Mucosa of descending colon (tissue), 3 donors: Measurements from ENCODE around the gene PLD5. TPM values are rescaled to one million over a fixed set of nuclear protein-coding genes. Genes with fewer than 3 reads are reported as not detected.

Source experiments
- ATAC-seq: fragments of 200-7000 bp; cut with Tn5 transposase; one replicate; pipeline ENCODE4 v1.9.1; 2020; ENCODE audit warnings: mild to moderate bottlenecking, moderate library complexity
- DNase-seq, 3 donors: peaks; one replicate each; pipeline ENCODE4 v3.0.0-alpha.2; 2020
- H3K36me3 ChIP-seq: fragments of 200-600 bp; one replicate; pipeline ENCODE4 v1.8.0; 2021; ENCODE audit warnings: low read depth, mild to moderate bottlenecking
- H3K4me1 ChIP-seq: fragments of 200-600 bp; one replicate; pipeline ENCODE4 v1.8.0; 2021; ENCODE audit warnings: low read depth, mild to moderate bottlenecking
- H3K4me3 ChIP-seq: fragments of 200-600 bp; one replicate; pipeline ENCODE4 v1.8.0; 2021; ENCODE audit warnings: mild to moderate bottlenecking
- H3K9me3 ChIP-seq: fragments of 200-600 bp; one replicate; pipeline ENCODE4 v1.8.0; 2021; ENCODE audit warnings: mild to moderate bottlenecking
- intact Hi-C, 2 donors: fragments of 100-400 bp; cut with DNase I in 1 of 2; cut with micrococcal nuclease in 1 of 2; formaldehyde crosslinking; loops; one replicate each; pipeline versions ENCODE4 v1.11.0 to v1.11.1; 2022; cut with DNase I, micrococcal nuclease
- total RNA-seq, 3 donors: library from RNA; stranded (reverse); fragmentation: NEBNext Ultra II Directional in 2 of 3; extraction: Animal tissue kit (Norgen Biotek cat#: 25700) in 2 of 3; gene quantifications; one replicate each; pipeline versions ENCODE4 v1.2.1 to v1.2.4, GENCODE V29; 2021 to 2023
- TF ChIP-seq, protein P1 (sequence below): fragments of 200-600 bp; IDR thresholded peaks from one replicate; pipeline ENCODE4 v1.8.0; 2022; ENCODE audit warnings: antibody characterized with exemption, mild to moderate bottlenecking
- donor health status: DM: no; HTN: no; CAD: no; lungs with moderate emphysema.
- donor health status: DM: no; HTN: no; CAD: no.
- donor health status: DM: no; HTN: yes; CAD: no.

The PLD5 gene
- total RNA-seq, 3 donors from 2014 or later: 0.54 TPM; not detected in 2

DNA sequence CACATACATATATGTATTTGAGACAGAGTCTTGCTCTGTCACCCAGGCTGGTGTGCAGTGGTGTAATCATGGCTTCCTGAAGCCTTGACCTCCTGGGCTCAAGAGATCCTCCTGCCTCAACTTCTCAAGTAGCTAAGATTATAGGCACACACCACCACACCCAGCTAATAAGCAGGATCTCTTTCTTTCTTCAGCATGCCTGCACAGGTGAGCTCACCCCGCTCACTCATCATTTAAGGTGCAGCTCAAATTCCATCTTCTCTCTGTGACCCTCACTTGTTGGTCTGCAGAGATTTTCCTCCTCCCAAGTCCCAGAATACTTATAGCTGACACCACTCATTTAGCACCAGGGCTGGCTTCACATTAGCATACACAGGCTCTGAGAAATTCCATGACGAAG lies 316.5 kb downstream of the PLD5 start:
- intact Hi-C loops: no loop called here
- Histone ChIP-seq H3K9me3 (peaks cover 6% of the 10 kb centered on the region), H3K4me3 (no peak overlapping the region), H3K36me3 (no peaks in the 10 kb centered on the region), H3K4me1 (no peaks in the 10 kb centered on the region)
- TF ChIP-seq, protein P1, sequence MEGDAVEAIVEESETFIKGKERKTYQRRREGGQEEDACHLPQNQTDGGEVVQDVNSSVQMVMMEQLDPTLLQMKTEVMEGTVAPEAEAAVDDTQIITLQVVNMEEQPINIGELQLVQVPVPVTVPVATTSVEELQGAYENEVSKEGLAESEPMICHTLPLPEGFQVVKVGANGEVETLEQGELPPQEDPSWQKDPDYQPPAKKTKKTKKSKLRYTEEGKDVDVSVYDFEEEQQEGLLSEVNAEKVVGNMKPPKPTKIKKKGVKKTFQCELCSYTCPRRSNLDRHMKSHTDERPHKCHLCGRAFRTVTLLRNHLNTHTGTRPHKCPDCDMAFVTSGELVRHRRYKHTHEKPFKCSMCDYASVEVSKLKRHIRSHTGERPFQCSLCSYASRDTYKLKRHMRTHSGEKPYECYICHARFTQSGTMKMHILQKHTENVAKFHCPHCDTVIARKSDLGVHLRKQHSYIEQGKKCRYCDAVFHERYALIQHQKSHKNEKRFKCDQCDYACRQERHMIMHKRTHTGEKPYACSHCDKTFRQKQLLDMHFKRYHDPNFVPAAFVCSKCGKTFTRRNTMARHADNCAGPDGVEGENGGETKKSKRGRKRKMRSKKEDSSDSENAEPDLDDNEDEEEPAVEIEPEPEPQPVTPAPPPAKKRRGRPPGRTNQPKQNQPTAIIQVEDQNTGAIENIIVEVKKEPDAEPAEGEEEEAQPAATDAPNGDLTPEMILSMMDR: no peak
- no peak for ATAC-seq
- DNase-seq: no peak

DNA sequence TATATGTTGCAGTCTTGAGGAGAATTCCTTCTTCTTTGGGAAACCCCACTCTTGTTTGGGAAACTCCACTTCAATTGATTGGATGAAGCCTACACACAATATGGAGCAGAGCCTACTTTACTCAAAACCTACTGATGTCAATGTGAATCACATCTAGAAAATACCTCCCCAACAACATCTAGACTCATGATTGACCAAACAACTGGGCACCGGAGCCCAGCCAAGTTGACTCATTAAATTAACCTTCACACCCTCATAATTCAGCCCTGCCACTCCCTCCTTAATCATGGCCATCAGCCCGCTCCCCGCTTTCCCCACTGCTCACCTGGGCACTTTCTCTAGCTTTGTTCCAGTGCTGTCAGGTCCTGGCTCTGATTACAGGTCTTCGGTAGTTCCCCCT lies 317.5 kb downstream of the PLD5 start:
- ATAC-seq: no peak

DNA sequence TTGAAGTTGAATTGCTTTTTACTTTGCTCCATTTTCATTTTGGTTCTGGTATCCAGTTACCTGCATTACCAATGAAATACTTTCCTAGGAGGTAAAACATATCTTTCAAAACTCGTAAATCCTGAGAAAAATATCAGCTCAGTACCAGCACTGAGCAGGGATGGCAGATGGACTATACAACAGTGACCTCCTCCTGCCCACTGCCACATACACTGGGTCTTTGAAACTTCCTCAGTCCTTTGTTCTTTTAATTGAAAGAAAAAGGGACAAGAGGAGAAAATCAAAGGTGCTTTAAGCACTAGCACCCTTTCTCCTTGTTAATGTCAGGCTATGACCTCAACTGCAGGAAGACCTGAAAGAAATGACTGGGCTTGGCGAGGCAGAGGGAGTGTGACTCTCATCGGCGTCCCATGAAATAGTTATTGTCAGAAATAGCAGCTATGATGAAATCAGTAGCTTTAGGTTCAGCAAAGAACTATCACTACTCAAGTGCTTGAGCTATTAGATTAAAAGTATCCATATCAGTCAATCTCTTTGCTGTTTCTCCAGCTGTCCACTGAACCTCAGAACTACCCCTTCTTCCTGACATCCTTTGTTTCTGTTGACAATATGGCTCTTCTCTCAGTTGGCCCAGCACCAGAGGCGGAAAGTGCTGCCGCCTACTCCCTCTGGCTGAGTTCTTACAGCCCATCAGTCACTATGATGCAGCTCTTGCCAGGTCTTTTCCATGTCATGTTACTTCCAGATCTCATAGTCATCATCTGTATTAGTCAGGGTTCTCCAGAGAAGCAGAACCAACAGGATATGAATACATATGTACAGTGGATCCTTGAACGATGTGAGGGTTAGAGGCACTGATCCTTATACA lies 318.6 kb downstream of the PLD5 start:
- intact Hi-C loops: no loop called here

More for the DNA sequence above, 317.5 kb downstream of the PLD5 start:
- no peaks in the 10 kb centered on the region for H3K4me1 ChIP-seq
- H3K4me3 ChIP-seq: no peak overlapping the region
- TF ChIP-seq, protein P1: no peak
- DNase-seq: no peak
- intact Hi-C loops: no loop called here
- H3K36me3 ChIP-seq: no peaks in the 10 kb centered on the region
- H3K9me3 ChIP-seq: peaks cover 6% of the 10 kb centered on the region

DNA sequence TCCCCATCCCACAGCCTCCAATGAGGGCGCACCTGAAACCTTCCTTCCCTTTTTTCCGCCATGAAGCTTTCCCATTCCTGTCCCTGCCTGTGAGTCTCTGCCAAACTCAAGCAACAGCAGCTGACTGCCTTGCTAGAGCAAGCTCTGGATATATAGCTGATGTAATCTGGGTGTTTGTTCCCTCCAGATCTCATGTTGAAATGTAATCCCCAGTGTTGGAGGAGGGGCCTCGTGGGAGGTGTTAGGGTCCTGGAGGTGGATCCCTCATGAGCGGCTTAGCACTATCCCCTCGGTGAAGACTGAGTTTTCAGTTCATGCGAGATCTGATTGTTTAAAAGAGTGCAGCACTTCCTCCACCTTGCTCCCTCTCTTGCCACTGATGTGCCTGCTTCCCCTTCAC lies 321.2 kb downstream of the PLD5 start:
- Histone ChIP-seq H3K4me3 (no peak overlapping the region), H3K9me3 (peaks cover 3% of the 10 kb centered on the region), H3K4me1 (no peaks in the 10 kb centered on the region), H3K36me3 (no peaks in the 10 kb centered on the region)
- TF ChIP-seq, protein P1: no peak
- ATAC-seq (no peak), DNase-seq (no peak)
- intact Hi-C loops: no loop called here

More for the DNA sequence above, 318.6 kb downstream of the PLD5 start:
- no peak overlapping the region for H3K4me3 ChIP-seq
- no peaks in the 10 kb centered on the region for H3K4me1 ChIP-seq
- DNase-seq: no peak
- no peaks in the 10 kb centered on the region for H3K36me3 ChIP-seq
- peaks cover 6% of the 10 kb centered on the region for H3K9me3 ChIP-seq
- TF ChIP-seq, protein P1: no peak
- no peak for ATAC-seq

DNA sequence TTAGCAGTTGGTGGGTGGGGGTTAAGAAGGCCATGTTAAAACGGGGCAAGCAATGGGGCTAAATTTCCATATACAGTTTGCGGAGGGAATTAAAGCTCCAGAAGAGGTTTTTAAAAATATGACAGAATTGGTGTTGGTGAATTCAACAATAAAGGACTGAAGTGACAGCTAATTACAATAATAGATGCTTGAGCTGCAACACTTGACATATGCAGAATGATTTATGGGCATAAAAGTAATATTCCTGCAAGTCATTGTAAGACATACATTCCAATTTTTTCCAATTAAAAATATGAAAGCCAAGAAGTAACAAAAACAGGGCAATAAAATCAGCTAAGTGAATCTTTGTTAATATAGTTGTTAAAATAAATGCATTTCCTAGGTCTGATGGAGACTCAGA lies 323.4 kb downstream of the PLD5 start:
- H3K36me3 ChIP-seq: no peaks in the 10 kb centered on the region
- no peaks in the 10 kb centered on the region for H3K4me1 ChIP-seq
- H3K4me3 ChIP-seq: no peak overlapping the region
- TF ChIP-seq, protein P1: no peak
- DNase-seq (no peak), ATAC-seq (no peak)
- intact Hi-C loops: no loop called here
- H3K9me3 ChIP-seq: no peaks in the 10 kb centered on the region
